Measurements from ENCODE around the gene GPANK1.

GPANK1 gene

DNA sequence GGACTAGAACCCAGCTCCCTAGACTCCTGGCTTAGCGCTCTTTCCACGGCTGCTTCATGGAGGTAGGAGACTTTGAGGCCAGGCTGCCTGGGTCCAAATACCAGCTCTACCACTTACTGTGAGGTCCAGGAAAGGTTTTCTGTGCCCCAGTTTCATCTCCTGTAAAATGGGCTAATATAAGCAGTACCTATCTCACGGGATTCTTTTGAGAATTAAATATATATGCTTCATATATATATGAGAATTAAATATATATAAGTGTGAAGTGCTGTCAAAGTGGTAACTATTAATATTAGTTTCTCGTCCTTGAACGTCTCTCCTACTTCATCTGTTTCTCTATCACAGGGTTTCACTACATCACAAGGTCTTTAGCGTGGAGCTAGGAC, 26.3 kb upstream of the GPANK1 start:
- no peak for DNase-seq (ENCODE audit: low spot score)

DNA sequence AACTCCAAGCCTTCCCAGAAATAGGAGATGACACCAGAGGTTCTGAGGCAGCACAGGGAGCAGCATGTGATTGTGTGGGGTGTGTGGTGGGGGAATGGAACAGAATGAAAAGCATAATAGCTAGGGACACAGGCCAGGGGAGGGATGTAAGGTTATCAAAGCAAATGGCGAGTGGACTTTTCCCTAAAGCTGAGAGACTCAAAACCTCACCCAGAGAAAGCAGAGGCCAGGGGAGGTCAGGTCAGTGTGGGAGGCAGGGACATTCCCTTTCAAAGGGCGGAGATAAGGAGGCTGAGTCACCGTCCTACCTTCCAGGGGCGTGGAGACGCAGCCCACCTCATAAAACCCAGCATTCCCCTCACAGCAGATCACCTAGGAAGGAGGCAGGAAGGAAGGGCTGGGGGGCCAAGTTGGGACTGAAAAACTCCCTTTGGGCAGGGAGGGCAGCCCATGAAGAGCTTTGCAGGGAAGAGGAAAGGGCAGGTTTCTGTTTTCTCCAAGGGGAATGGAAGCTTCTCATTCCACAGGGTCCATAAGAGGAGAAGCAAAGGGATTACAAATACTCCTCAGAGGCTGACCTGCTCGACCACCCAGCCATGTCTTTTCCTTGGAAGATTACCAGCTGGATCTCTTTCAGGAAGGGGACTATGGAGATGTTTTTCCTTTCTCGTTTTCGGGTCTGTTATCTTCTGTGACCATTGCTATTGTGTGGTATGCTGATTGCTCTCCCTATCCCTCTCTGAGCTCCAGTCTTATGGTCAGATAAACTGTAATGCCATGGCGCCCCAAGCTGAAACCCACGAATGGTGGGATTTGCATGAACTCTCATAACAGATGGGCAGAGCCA, 25.7 kb upstream of the GPANK1 start:
- DNase-seq (ENCODE audit: low spot score), result peak; percentile 27

DNA sequence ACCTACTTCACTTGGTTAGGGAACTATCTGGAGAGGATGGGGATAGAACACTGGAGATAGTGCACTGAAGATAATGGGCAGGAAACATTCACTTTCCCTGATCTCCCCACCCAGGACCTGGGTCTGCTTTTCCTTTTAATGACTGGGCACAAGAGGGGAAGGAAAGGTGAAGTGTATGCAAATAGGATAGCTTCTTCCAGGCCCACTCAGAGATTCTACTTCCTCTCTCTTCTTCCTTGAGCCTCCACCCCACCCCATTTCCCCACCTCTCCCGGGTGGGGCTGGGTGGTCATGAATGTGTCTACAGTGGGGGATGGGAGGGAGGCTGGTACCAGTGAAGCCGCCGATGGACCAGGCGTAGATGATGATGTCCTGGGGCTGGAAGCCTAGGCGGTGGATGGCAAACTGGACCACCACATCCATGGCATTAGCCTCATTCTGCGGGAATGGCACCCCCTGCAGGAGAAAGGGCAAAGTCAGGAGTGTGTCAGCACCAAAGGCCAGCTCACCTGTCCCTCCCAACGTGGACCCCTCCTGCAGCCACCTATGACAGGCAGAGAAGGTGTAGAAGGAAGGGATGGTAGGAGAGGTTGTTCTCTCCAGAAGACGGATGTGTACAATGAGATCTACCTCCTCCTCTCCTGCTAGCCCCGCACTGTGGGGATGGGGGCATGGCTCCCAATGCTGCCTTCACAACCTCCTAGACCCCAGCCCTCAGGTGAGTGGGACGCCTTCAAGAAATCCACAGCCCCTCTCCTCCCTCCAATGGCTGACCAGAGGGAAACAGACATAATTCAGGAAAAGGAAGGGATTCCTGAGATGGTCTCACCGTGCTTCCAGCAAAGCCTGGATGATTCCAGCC, 24.7 kb upstream of the GPANK1 start:
- peak; percentile 23 for DNase-seq (ENCODE audit: low spot score)

DNA sequence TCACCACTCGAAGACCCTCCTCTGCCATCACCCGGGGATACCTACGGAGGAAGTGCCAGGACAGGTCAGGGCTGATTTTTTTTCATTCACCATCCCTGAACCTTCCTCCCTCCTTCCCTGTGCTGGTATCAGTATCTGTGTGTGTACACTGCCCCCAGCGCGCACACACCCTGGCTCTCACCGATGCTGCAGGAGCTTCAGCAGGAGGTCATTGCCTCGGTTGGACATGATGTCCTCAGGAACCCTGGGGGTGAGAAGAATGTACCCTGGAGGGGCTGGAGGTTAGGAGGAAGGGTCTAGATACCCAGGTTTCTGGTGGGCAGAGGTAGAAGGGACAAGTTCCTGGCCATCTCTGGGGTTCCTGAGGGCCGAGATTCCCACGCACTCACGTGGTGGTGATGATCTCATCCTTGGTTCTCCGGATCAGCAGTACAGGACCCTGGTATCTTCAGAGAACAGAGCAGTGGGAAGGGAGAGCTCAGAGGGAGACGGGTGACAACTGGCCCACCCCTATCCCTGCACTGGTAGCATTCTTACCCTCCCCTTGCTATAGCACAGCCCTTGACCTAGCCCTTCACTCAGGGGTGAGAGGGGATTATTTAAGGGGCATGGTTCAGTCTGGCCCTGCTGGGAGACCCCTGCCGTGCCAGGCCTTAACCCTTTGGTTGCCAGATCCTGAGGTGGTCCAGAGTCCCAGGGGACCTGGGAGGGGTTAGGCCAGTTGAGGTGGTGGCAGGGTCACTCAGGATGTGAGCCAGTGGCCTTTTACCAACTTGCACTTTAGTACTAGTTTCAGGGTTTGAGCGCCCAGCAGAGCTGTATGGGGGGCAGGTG, 23.3 kb upstream of the GPANK1 start:
- no peak for DNase-seq (ENCODE audit: low spot score)

DNA sequence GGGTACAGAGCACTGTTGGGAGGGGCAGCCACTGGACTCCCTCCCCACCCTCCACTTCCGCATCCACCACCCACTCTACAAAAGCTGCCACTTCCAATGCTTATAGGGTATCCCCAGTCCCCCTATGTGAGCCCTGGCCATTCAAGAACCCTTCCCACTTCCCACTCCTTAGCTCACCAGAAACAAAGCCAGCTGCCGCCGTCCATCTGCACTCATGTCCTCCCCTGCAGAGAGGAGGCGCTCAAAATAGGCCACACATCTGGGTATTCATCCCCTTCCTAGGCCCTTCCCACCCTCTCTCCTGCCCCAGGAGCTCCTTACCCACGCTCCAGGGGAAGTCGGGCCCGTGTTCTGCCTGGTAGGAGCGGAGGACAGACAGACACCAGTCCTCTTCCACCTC, 22.5 kb upstream of the GPANK1 start:
- DNase-seq (ENCODE audit: low spot score), result no peak

DNA sequence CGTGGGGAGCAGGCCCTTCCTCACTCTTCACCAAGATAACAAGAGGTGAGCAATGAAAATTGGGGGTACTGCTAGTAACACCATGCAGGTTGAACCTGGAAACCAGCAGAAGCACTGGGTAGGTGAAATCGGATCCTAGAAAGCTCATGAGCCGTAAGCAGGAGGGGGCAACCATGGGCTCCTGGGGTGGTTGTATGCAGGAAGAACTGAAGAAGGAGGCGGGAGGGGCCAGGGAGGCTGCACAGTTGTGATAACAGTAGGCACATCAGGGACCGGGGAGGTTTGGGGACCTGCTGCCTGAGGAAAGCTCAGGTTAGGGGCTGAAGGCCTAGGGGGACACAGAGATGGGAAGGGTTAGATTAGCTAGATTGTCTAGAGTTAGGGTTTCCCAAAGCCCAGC, 21.7 kb upstream of the GPANK1 start:
- peak; percentile 31 for DNase-seq (ENCODE audit: low spot score)

DNA sequence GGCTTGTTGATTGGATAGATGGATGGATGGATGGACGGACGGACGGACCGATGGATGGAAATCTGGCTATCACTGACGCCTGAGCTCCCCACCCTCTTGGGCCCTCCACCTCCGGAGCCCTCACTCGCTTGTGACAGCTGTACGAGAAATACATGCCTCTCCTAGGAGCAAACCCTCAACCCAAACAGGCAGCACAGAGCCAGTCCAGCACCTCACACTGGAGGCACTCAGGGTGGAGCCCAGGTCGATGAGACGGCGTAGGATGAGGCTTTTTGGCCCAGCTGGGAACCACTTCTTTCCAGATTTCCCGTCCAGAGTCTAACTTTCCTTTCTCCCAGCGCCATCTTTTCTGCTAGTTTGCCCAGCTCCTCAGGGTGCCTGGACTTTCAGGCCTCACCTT, 18.8 kb upstream of the GPANK1 start:
- DNase-seq (ENCODE audit: low spot score), result no peak

DNA sequence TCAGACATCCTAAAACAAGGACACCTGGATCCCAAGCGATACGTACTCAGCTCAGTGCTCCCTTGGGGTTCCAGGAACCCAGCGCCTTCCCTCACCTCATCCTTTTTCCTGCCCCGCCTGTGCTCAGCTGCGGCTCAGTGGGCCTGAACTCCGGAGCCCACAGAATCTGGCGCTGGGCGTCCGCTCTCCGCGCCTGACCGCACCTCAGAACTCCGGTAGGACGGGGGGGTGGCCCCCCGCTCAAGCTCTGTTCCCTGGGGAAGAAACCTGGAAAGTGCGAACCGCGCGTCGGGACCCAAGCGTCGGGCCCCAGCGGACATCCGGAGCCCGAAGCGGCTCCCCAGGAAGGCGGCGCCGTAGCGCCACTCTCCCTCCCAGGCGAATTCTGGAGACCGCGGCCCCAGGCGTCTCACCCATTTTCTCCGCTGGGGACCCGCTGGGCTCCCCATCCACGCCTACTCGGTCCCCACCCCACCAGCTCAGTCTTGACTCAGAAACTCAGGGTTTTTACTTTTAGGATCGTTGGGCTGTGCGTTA, 16.4 kb upstream of the GPANK1 start:
- no peak for DNase-seq (ENCODE audit: low spot score)

DNA sequence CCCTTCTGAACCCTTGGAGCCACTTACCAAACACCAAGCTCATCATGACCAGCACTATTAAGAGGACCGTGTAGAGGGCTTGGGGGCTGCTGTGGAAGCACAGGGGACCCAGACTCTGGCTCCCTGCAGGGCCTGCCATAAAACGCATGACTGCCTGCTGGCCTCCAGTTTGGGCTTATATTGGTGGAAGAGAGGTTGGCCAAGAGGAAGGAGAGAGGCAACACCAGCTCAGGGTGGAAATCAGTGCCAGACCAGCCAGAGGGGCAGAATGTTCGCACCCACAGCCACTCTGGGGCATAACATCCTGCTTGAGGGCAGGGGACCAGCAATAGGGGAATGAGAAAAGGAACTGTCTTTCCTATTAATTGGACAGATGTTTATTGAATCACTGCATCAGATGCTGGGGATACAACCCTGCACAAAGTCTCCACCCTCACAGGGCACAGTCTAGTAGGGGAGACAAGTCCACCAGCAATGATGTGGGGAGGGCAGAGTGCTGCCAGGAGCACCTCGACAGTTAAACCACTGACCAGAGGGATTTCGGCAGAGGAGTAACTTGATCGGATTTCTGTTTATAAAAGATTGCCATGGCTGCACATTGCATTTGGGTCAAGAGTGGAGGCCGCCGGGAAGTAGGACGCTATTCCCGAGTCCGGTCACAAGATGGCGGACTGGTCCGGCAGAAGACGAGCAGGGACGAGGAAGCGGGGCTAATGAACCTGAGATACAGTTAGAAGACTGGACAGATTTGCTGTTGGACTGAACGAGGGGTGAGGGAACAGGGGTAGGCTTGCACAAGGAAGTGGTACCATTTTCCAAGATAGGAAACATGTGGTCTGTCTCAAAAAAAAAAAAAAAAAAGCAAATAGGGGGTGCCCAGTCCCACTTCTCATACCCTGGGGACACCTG, 15.7 kb upstream of the GPANK1 start, which contains the start of gene LY6G5C:
TSS of gene LY6G5C (minus strand) at position 842 of the 909 bp plus-strand sequence. CDS start at position 148, 694 bp downstream.
- DNase-seq (ENCODE audit: low spot score), result peak; percentile 80

DNA sequence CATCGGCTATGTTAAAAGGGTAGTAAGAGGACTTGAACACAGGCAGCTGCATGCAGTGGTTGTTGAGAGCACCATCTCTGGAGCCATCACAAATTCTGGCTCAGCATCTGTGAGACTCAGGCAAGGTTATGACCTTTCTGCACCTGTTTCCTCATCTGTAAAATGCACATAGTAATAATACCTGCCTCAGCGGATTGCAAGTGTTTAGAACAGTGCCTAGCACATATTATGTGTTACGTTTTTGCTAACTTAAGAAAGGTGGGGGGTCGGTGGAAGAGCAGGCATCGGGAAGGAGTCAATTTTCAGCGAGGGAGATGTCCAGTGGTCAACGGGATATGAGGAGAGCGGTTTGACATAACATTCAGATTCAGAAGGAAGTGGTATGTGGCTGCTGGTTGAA, 13.2 kb upstream of the GPANK1 start:
- no peak for DNase-seq (ENCODE audit: low spot score)

DNA sequence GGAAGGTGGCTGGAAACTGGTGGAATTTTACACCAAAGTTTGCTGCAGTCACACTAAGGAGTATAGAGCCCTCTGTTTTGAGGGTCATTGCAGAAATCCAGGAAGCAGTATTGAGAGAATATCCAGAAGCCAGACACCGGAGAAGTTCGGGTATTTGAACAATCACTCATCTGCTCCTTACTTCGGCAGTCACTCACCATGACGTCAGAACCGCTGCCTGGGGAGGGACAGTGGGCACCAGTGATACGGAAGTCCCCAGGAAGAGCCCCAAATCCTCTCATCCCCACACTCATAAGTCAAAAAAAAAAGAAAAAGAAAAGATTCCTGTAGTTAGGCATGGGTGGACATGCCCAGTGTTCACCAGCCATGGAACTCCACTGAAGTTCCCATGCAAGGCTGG, 12.1 kb upstream of the GPANK1 start:
- DNase-seq (ENCODE audit: low spot score), result no peak

DNA sequence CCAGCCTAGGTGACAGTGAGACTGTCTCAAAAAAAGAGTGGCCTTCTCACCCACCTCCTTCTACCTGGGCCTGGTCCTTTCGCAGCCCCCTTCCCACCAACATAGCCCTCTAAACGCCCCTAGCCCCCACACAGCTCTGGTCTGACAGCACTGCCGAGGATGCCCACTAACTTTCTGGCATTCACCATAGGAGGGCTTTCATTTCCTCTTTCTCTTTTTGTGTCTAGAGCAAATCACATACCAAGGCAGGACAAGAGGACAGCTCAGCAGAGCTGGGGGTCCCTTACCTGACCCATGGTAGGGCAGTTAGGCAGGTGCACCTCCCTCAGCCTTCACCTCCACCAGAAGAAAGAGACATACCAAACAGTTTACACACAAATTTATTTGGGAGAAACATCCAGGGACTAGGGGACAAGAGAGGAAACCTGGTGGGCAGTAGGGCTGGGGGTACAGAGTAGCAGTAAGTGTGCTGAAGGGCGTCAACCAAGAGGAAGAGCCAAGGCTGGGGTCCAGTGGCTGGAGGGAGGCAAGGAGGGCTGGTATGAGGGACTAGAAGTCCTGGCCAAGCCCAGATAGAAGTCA, 11.6 kb upstream of the GPANK1 start:
- DNase-seq (ENCODE audit: low spot score), result no peak

DNA sequence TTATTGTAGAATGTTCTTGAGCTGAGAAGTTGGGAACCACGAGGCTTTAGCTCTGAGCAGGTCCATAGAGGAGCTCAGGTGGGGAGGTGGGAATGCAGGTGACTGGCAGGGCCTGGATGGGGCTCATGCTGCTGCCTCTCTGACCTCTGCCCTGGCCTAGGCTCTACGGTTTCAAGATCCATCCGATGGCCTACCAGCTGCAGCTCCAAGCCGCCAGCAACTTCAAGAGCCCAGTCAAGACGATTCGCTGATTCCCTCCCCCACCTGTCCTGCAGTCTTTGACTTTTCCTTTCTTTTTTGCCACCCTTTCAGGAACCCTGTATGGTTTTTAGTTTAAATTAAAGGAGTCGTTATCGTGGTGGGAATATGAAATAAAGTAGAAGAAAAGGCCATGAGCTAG, 4.9 kb upstream of the GPANK1 start, which contains the start of gene LY6G5B:
TSS of gene LY6G5B (plus strand) at position 301 of the 400 bp plus-strand sequence. CDS start 975 bp downstream, outside the sequence.
- no peak for DNase-seq (ENCODE audit: low spot score)

DNA sequence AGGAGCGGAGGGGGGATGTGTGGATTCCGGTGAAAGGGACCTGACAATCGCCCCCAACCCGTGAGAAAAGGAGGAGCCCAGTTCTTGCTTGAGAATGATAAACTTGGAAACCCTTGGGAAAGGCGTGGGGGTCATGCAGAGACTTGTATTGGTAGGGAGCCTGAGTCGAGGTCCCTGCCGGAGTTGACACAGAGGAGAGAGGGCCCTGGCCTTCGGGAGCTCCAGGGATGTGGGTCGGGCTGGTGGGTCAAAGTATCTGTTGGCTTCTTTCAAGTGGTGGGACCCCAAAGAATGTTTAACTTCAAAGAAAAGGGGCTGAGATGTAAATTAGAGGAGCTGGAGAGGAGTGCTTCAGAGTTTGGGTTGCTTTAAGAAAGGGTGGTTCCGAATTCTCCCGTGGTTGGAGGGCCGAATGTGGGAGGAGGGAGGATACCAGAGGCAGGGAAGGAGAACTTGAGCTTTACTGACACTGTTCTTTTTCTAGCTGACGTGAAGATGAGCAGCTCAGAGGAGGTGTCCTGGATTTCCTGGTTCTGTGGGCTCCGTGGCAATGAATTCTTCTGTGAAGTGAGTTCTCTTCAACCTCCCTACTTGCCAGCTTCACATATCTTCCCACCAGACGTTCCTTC, 1.7 kb upstream of the GPANK1 start:
- peak; percentile 35 for DNase-seq (ENCODE audit: low spot score)

DNA sequence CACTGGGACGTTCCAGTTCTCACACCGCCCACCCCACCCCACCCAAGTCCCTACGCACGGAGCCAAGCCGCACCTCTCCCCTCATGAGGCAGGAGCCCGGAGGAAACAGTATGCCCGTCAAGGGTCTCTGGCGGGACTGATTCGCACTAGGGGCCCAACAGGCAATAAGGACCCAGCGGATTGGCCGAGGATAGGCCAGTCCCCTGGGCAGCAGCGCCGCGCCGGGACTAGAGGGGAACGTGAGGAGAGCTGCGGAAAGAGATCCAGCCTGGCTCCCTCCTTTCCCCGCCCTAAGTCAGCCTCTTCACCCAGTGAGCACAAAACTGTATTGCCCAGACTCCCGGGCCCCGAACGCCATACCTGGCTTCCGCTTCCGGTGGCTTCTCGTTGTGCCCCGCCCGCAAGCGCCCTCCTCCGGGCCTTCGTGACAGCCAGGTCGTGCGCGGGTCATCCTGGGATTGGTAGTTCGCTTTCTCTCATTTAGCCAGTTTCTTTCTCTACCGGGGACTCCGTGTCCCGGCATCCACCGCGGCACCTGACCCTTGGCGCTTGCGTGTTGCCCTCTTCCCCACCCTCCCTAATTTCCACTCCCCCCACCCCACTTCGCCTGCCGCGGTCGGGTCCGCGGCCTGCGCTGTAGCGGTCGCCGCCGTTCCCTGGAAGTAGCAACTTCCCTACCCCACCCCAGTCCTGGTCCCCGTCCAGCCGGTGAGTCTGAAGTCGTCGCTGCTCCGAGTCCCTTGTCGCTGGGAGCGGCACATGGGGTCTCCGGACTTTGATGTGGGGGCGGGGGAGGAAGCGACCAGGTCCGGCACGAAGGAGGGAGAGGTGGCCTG, 922 bp upstream of the GPANK1 start, which contains the start of gene CSNK2B:
TSS of gene CSNK2B (plus strand) at position 580 of the 836 bp plus-strand sequence. CDS start 752 bp downstream, outside the sequence.
- peak; percentile 97 for DNase-seq (ENCODE audit: low spot score)

DNA sequence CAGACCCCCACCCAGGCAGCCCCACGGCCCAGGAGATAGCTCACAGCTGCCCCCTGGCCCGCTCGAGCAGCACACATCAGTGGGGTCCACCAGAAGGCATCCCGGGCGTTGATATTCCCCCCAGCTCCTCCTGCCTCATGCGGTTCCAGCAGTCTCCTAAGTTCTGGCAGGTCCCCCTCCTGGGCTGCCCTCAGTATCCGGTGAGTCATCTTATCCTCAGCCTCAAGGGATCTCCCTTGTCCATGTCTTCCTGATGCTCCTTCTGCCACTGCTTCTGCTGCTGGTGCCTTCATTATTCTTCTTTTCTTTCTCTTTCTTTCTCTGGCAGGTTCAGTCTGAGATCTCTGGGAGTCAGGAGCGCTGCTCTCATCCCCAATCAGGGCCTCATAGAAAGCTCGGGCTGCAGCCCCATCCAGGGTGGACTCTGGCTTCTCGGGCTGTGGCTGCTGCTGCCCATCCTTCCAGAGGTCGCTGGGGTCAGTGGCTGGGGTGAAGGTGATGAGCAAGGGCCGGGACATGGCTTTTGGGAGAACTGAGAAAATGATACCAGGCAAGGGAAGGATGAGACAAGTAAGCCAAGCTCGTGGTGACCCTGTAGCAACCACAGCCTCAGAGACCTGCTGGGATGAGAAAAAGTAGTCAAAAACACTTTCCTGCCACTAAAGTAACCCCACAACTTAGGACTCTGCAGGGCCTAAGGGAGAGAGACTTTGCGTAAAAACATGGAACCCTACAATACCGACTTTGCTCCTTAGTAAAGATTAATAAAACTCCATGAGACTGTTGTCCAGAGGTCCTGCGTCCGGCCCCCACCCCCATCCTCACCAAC, 622 bp downstream of the GPANK1 start:
- peak; percentile 48 for DNase-seq (ENCODE audit: low spot score)

DNA sequence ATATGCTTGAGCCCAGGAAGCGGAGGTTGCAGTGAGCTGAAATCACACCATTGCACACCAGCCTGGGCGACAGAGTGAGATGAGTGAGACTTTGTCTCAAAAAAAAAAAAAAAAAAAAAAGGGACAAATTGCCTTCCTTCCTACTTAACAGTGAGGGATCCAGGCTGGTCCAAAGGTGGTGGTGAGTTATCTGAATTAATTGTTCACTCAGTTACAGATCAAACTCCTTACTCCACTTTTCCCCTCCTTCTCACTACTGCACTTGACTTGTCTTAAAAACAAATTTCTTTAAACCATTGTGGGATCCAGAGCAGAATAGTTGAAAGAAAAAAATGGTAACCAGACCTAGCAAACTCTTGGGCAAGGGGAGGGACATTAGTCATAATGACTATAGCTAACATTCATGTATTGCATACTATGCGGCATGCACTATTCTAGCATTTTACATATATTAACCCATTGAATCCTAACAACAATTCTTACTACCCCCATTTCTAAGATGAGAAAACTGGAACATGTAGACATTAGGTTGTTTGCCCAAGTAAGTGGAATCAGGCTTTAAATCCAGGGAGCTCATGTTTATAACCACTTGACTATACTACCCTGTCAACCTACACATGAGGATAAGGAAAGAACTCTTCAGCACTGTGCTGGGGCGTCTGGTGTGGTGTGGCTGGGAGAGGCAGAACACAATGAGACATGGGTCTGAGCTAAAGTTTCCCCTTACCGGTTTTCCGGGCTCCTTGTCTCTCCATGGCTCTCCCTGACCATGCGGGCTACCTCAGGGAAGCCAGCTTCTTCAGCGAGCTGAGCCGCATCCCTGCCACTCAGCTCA, 1.5 kb downstream of the GPANK1 start:
- DNase-seq (ENCODE audit: low spot score), result peak; percentile 21
